Loucy (cell line): ENCODE measurements around the gene LRRC25.

ENCODE experiments used
- CTCF ChIP-seq: fragments of 200-600 bp; sonication (generic); conservative IDR thresholded peaks from 2 replicates; pipeline ENCODE4 v1.5.1; 2014; ENCODE audit warnings: mild to moderate bottlenecking, antibody characterized with exemption, low read length
- EZH2phosphoT487 ChIP-seq: fragments of 200-600 bp; IDR thresholded peaks from 2 replicates; pipeline ENCODE4 v1.6.1; 2018; ENCODE audit warnings: antibody characterized with exemption, mild to moderate bottlenecking, moderate library complexity, borderline replicate concordance

GRCh38 chr19:18380843-18381242, 16.6 kb downstream of the LRRC25 start:
- TF ChIP-seq CTCF (no peak), EZH2phosphoT487 (no peak)
